Right ventricle myocardium inferior (tissue), 1 donor: ENCODE measurements around the gene TCEA2. TPM values are rescaled to one million over a fixed set of nuclear protein-coding genes. Genes with fewer than 3 reads are reported as not detected.
"Not testable (repeated sequence)": the region's sequence is repeated elsewhere in the genome, so short reads cannot be mapped to it uniquely, and the experiment has no call there.

Experiments
- ATAC-seq: fragments of 200-7000 bp; cut with Tn5 transposase; one replicate; pipeline ENCODE4 v1.9.1; 2020; ENCODE audit warnings: mild to moderate bottlenecking, moderate library complexity
- DNase-seq: peaks from one replicate; pipeline ENCODE4 v3.0.0; 2021; ENCODE audit errors: missing footprints
- intact Hi-C: fragments of 100-400 bp; cut with DNase I; formaldehyde crosslinking; loops from one replicate; pipeline ENCODE4 v1.11.0; 2022
- total RNA-seq: library from RNA; stranded (reverse); fragmentation: NEBNext Ultra II Directional; extraction: Animal tissue kit (Norgen Biotek cat#: 25700); gene quantifications from one replicate; pipeline ENCODE4 v1.2.1, GENCODE V29; 2021
- donor health status: DM: no; HTN: yes; CAD: no; lungs with severe emphysema.

The TCEA2 gene
- total RNA-seq, 1 donor from 2014 or later, result 39.0 TPM

DNA sequence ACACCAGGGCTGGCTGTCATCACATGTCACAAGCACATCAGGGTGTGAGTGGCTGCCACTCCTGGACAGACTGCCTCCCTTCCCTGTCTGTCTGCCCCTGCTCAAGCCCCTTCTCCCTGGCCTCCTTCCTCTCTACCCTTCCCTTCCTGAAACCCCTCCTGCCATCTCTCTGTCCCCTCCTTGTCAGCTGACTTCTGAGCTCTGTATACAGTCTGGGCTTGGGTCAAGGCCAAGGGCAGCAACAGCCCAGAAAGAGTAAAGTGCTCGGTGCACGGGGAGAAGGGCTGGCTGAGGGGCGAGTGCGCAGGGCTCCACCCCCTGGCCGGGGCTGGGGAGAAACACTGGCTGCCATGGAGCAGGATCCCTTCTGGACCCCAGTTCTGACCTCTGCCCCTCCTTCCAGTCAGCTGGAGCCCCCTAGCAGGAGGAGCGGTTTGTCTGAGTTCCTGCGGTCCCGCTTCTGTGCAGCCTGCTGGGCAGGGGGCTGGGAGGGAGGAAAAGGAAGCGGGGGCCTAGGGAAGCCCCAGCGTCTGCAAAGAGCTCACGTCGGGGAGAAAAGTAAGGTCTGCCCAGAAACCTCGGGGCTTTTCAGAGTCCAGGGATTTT lies 19.2 kb downstream of the TCEA2 start:
- intact Hi-C loops, result loop anchor here (2.0 to 5.0 kb wide), 2 partner anchors 39 to 105 kb away; partner anchors contain the start of gene SAMD10
- peak; percentile 45 for DNase-seq
- ATAC-seq, result no peak

DNA sequence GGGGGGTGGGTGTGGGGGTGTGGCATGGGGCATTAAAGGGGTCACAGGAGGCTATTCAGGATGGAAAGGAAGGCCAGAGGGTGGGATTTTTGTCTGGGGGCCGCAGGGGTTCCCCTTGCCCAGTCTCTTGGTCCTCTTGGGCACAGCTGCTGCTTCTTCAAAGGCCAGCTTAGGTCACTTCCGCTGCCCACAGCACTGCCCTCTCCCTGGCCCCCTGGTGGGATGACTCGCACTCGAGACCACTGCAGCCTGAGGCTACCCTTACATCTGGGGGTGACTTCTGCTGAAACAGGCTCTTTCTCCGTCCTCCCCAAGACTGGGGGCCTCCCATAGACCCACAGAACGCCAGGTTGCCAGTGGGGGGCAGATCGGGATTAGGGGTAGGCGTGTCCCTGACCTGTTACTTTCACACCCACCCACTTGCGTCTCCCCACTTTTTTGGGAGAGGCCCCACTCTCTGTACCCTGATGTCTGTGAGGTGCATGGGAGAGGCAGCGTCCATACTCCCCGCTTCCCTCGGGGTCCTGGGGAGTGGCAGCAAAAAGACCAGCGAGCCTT lies 19.9 kb downstream of the TCEA2 start:
- DNase-seq, result peak; percentile 59
- intact Hi-C loops, result loop anchor here (2.0 to 5.0 kb wide), 2 partner anchors 38 to 106 kb away; partner anchors contain the start of gene SAMD10
- ATAC-seq, result no peak

DNA sequence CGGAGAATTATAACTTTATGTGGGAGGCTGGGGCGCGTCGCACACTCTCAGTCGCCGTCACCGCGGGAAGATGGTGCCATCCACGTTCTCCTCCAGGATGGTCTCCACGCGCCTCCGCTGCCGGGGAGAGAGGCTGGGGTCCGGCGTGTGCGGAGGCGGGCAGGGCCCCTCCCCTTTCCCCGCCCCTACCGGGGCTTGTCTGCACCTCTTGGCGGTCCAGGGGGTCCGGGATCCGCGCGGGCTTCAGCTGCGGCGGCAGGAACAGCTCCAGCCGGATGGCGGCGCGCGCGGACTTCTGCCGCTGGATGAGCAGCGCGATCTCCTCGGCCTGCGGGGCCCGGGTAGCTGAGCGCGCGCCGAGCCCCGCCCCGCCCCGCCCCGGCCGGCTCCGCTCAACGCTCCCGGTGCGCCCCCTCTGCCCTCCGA lies 20.4 kb downstream of the TCEA2 start:
- ATAC-seq (peak; percentile 53), DNase-seq (peak; percentile 92)
- intact Hi-C loops, result loop anchor here (2.0 to 5.0 kb wide), 2 partner anchors 37 to 106 kb away; partner anchors contain the start of gene SAMD10

DNA sequence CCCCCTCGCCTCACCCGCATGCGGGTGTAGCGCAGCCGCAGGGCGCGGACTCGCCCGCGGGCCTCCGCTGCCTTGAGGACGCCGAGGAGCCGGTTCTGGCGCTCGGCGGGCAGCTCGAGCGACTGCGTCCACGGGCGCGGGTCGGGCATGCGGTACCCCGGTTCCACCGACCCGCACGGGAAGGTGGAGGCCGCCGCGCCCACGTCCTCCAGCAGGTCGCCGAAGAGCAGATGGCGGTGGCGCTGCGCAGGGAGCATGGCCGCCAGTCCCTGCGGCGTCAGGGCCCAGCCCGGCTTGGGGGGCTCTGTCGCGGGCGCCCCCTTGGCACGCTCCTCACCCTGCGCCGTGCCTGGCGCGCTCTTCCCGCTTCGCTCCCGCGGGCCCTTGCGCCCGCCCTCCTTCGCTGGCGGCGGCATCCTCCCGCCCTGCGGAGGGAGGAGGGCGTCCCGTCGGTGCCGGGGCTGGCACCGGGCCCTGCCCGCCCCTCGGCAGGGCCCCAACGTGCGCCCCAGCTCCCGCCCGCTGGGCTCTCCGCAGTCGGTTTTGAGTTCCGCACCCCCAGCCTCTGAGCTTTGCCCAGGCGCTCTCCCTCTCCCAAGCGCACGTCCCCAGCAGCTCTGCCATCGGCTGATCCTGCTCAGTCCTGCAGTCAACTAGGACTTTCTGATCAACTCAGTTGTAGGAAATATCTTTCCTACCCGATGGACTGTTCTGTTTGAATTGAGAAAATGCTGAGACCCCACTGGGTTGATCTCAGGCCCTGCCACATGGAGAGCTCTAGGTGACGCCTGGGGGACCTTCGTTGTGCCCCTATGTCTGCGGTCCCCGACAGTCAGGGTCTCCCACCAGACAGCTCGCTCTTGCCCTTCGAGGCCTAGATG lies 21.0 kb downstream of the TCEA2 start, which contains the start of gene LKAAEAR1:
Gene LKAAEAR1 (minus strand): TSS at position 595 of the 881 bp plus-strand sequence. CDS start 179 bp downstream, at position 416.
- intact Hi-C loops, result loop anchor here (2.0 to 5.0 kb wide), 2 partner anchors 37 to 107 kb away; partner anchors contain the start of gene SAMD10
- ATAC-seq, result no peak
- no peak for DNase-seq

DNA sequence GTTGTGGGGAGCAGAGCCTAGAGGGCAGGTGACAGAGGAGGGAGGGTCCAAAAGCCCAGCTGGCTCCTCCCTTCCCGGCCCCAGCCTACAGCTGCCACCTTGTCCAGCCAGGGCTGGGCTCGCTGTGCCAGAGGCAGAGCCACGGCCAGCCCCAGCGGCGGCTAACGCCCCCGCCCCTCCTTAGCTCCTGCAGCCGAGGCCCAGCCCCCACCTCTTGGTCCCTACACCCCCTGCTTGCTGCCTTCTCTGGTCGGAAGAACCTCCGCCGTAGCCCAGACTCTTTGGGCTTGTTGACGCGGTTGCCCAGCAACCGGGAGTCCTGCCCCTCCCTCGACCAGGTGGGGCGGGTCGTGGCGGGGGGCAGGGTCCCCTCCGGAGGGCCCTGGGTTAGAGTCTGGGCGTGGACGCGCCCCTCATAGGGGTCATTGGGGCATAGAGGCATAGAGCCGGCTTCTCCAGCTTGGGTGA lies 21.7 kb downstream of the TCEA2 start:
- intact Hi-C loops, result loop anchor here (5.0 kb wide), 1 partner anchor 107 kb away; the partner anchor contains the start of gene SAMD10
- no peak for ATAC-seq
- DNase-seq, result peak; percentile 28

DNA sequence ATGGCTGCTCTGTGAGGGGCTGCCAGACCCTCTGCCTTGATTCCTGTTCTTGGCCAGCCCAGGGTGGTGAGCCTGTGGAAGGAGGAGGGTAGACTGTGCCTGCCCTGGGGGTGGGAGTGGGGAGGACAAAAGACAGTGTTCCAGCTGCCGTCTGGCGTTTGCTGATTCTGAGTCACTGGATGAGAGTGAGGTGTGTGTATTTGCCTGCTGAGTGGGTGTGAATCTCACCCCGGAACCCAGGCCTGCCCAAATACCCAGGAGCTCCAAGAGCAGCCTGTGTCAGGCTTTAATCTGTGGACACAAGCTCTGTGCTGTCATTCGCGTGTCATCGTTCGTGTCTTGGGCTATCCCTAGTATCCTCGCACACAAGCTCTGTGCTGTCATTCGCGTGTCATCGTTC lies 23.8 kb downstream of the TCEA2 start:
- ATAC-seq, result no peak
- DNase-seq, result no peak
- intact Hi-C loops, result no loop called here

DNA sequence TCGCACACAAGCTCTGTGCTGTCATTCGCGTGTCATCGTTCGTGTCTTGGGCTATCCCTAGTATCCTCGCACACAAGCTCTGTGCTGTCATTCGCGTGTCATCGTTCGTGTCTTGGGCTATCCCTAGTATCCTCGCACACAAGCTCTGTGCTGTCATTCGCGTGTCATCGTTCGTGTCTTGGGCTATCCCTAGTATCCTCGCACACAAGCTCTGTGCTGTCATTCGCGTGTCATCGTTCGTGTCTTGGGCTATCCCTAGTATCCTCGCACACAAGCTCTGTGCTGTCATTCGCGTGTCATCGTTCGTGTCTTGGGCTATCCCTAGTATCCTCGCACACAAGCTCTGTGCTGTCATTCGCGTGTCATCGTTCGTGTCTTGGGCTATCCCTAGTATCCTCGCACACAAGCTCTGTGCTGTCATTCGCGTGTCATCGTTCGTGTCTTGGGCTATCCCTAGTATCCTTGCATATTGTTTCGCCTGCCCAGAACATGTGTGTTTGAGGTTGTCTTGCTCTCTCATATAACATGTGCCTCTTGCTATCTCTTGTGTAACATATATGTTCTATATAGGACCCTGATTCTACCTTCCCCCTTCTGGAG lies 24.3 kb downstream of the TCEA2 start:
- ATAC-seq, intact Hi-C loops, DNase-seq: not testable (repeated sequence)

DNA sequence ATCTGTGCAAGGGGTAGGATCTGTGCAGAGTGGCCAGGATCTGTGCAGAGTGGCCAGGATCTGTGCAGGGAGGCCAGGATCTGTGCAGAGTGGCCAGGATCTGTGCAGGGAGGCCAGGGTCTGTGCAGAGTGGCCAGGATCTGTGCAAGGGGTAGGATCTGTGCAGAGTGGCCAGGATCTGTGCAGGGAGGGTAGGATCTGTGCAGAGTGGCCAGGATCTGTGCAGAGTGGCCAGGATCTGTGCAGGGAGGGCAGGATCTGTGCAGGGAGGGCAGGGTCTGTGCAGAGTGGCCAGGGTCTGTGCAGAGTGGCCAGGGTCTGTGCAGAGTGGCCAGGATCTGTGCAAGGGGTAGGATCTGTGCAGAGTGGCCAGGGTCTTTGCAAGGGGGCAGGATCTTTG lies 25.6 kb downstream of the TCEA2 start:
- intact Hi-C loops, ATAC-seq: not testable (repeated sequence)
- DNase-seq, result peak; percentile 66

DNA sequence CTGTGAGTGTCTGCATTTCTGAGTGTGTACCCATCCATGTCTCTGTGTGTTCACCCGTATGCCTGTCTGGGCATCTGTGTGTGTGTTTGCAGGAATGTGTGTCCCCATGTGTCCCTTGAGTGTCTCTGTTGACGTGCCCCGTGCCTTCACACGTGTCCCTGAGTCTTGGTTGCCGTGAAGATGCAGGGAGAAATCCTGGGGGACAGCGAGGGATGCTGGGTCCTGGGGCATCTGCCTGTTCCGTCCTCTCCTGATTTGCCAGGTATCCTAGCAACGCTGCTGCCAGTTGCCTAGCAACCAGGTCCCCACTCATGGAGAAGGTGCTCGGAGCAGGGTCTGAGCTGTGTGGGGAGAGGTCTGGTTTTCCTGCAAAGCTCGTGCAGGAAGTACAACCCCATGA lies 27.2 kb downstream of the TCEA2 start:
- no peak for ATAC-seq
- intact Hi-C loops, result no loop called here

DNA sequence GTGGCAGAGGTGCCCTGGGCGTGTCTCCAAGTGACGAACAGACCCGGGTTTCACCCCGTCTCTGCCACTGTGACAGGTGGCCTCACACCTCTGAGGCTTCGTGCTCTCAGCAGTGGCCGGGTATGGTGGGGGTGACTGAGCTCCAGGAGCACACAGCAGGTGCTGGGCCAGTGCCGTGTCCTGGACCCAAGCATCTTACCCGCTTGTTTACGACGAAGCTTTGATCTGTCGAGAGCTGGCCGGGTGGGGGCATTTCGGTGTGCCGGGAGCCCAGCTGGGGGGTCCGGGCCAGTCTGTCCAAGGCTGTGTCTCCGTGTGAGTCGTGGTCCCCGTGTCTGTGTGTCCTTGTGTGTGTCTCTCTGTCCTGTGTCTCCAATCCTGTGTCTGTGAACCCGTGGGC lies 28.3 kb downstream of the TCEA2 start:
- intact Hi-C loops, result no loop called here
- ATAC-seq, result no peak
- peak; percentile 60 for DNase-seq

More for the DNA sequence above, 27.2 kb downstream of the TCEA2 start:
- no peak for DNase-seq

DNA sequence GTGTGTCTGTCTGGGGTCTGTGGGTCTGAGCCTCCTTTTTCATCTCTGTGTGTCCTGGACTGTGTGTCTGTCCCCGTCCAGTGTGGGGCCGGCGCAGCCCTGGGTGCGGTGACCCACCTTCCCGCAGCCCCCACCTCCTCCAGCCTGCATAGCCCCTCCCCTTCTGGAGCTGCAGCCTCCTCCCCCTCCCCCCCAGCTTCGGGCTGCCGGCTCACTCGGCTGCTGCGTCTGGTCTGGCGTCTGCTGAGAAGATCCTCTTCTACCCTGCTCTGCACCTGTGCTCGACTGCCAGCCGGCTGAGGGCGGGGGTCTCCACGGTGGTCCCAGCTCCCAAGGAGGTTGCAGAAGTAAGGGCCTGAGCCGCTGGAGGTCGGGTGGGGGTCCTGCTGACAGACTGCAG lies 28.8 kb downstream of the TCEA2 start:
- intact Hi-C loops, result no loop called here
- ATAC-seq (no peak), DNase-seq (no peak)

DNA sequence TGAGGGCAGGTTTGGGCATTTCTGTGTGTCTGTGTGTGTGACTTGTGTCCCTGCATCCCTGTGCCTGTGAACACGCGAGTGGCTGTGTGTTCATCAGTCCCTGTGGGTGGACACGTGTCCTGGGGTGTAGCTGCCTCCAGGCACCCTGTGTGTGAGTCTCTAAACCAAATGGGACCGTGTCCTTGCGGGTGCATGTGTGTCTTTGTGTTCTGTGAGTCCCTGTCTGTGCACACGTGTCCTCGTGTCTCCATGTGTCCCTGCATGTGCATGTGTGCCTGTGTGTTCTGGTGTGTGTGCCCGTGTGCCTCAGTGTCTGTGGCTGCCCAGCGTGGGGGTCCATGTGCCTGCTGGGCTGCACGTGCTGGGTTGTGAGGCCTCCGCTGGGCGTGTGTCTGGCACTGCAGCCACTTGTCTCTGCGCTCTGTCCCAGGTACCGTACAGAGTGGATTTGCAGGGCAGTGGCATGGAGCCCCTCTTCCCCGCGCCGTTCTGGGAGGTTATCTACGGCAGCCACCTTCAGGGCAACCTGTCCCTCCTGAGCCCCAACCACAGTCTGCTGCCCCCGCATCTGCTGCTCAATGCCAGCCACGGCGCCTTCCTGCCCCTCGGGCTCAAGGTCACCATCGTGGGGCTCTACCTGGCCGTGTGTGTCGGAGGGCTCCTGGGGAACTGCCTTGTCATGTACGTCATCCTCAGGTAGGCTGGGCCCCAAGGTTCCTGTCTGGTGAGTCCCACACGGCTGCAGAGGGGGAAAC lies 29.4 kb downstream of the TCEA2 start:
- DNase-seq, result no peak
- intact Hi-C loops, result no loop called here
- ATAC-seq, result no peak

DNA sequence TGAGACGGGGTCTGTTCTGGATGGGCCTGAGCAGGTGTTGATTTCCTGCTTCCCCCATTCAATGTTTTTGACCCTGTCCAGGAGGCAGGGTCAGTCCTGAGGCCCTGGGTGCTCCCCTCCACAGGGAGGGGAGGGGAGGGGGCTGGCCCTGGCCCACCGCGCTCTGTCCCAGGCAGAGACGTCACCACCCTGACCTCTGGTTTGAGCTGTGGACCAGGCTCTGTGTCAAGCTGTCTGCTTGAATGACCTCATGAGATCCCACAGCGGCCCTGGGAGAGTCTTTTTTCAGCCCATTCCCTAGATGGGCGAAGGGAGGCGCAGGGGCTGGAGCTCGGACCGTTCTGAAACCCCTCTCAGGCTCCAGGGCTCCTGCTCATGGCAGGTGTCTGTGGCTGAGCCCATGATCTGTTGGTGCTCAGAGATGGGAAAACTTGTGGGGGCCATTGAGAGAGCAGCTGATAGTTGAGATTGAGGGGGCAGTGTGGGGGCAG lies 30.1 kb downstream of the TCEA2 start:
- ATAC-seq (no peak), DNase-seq (no peak)
- intact Hi-C loops, result no loop called here

DNA sequence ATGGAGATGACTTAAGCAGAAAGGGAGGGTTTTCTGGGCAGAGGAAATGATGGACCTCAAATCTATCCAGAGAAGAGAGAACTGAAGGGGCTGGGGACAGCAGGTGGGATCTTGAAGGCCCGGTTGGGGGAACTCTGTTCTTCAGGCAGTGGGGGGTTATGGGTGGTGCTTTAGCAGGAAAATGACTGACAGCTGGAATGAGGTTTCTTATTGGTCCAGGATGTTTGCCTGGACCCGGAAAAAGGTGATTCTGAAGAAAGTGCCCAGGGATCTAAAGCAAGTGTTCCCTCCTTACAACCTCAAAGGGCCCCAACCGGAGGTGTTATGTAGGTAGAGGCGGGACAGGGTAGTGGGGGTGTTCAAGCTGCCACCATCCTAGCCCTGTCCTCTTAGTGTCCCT lies 32.5 kb downstream of the TCEA2 start:
- no peak for DNase-seq

DNA sequence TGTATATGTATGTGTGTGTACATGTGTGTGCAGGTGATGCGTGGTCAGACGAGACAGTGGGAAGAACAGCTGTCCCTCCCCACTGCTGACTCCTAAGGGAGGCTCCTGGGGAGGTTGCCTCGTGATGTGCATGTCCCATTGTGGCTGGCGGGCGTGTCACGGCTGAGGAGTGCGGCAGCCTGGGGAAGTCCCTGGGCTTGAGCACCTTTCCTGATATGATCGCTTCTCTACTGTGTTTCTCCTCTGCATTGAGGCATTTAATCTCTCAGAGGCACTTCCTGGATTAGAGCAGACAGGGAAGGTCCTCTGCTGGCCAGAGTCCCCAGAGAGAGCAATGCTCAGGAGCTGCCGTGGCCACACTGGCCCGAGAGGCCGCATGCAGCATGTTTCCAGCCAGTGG lies 32.9 kb downstream of the TCEA2 start:
- intact Hi-C loops, result no loop called here
- DNase-seq (no peak), ATAC-seq (no peak)

More for the DNA sequence above, 32.5 kb downstream of the TCEA2 start:
- intact Hi-C loops, result no loop called here
- no peak for ATAC-seq

DNA sequence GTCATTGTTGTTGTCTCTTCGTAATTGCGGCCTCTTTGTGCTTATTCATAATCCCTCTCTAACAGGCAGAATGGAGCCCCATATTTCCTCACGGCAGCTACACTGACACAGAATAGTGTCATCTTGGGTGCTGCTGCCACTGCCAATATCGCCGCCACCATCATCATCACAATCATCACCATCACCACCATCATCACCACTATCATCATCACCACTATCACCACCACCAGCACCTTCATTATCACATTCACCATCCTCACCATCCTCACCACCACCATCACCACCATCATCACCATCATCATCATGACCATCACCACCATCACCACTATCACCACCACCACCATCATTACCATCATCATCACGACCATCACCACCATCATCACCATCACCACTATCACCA lies 33.5 kb downstream of the TCEA2 start:
- DNase-seq (no peak), ATAC-seq (no peak)
- intact Hi-C loops, result no loop called here

DNA sequence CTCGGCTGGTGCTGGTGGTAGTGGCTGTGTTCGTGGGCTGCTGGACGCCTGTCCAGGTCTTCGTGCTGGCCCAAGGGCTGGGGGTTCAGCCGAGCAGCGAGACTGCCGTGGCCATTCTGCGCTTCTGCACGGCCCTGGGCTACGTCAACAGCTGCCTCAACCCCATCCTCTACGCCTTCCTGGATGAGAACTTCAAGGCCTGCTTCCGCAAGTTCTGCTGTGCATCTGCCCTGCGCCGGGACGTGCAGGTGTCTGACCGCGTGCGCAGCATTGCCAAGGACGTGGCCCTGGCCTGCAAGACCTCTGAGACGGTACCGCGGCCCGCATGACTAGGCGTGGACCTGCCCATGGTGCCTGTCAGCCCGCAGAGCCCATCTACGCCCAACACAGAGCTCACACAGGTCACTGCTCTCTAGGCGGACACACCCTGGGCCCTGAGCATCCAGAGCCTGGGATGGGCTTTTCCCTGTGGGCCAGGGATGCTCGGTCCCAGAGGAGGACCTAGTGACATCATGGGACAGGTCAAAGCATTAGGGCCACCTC lies 35.5 kb downstream of the TCEA2 start:
- DNase-seq (no peak), ATAC-seq (no peak)
- intact Hi-C loops, result no loop called here
